Loucy (cell line): ENCODE results near the gene MACROD2.

Experiments used
- EZH2phosphoT487 ChIP-seq: fragments of 200-600 bp; IDR thresholded peaks from 2 replicates; pipeline ENCODE4 v1.6.1; 2018; ENCODE audit warnings: antibody characterized with exemption, mild to moderate bottlenecking, moderate library complexity, borderline replicate concordance
- TF ChIP-seq, protein P1 (sequence below): fragments of 200-600 bp; sonication (generic); conservative IDR thresholded peaks from 2 replicates; pipeline ENCODE4 v1.5.1; 2014; ENCODE audit warnings: mild to moderate bottlenecking, antibody characterized with exemption, low read length

GRCh38 chr20:14214046-14214445, 218.7 kb downstream of the MACROD2 start:
- TF ChIP-seq, protein P1, sequence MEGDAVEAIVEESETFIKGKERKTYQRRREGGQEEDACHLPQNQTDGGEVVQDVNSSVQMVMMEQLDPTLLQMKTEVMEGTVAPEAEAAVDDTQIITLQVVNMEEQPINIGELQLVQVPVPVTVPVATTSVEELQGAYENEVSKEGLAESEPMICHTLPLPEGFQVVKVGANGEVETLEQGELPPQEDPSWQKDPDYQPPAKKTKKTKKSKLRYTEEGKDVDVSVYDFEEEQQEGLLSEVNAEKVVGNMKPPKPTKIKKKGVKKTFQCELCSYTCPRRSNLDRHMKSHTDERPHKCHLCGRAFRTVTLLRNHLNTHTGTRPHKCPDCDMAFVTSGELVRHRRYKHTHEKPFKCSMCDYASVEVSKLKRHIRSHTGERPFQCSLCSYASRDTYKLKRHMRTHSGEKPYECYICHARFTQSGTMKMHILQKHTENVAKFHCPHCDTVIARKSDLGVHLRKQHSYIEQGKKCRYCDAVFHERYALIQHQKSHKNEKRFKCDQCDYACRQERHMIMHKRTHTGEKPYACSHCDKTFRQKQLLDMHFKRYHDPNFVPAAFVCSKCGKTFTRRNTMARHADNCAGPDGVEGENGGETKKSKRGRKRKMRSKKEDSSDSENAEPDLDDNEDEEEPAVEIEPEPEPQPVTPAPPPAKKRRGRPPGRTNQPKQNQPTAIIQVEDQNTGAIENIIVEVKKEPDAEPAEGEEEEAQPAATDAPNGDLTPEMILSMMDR: no peak
- no peak for TF ChIP-seq EZH2phosphoT487
